Measurements from ENCODE around the gene TEX52.
A peak's percentile ranks its signal among the peaks of the same experiment; 100 is the strongest.

The TEX52 gene

GRCh38 chr12:2841056-2841650, 15.7 kb downstream of the TEX52 start:
- Histone ChIP-seq H3K23ac (ENCODE audit: low read depth, low read length, poor library complexity) (no peak overlapping the region), H3K27me3 (ENCODE audit: control insufficient read depth in 3 of 3, insufficient read depth in 3 of 3, low read depth in 1 of 3, low read length in 3 of 3) (no peaks in the 10 kb centered on the region), H3K4me1 (ENCODE audit: control insufficient read depth in 2 of 2, insufficient read depth in 1 of 2, low read depth in 1 of 2, low read length in 2 of 2) (peaks cover 10 to 15% of the 10 kb centered on the region in 2 donors), H3K14ac (ENCODE audit: low read length) (no peak overlapping the region), H2AFZ (ENCODE audit: low read length) (no peak overlapping the region), H4K91ac (ENCODE audit: low read depth, low read length, poor library complexity) (no peak overlapping the region), H3K18ac (ENCODE audit: low read length) (no peak overlapping the region), H4K8ac (ENCODE audit: low read depth, low read length) (no peak overlapping the region), H3K9me3 (replicated peaks in 1 of 2; ENCODE audit: control insufficient read depth in 2 of 2, insufficient read depth in 1 of 2, low read depth in 1 of 2, low read length in 2 of 2) (no peaks in the 10 kb centered on the region), H3K36me3 (replicated peaks in 1 of 2; ENCODE audit: control insufficient read depth in 2 of 2, insufficient read depth in 2 of 2, low read length in 2 of 2) (peaks cover 0 to 2% of the 10 kb centered on the region in 2 donors), H2BK12ac (ENCODE audit: low read length) (no peak overlapping the region), H3K4me3 (ENCODE audit: low read length in 2 of 2) (no peak overlapping the region), H2AK5ac (ENCODE audit: low read depth, low read length) (no peak overlapping the region), H3K9ac (ENCODE audit: low read depth, low read length, poor library complexity) (no peak overlapping the region), H3K4ac (ENCODE audit: low read length) (no peak overlapping the region), H2BK15ac (ENCODE audit: low read length) (no peak overlapping the region), H3K79me1 (ENCODE audit: low read depth, low read length) (no peaks in the 10 kb centered on the region), H2BK120ac (ENCODE audit: low read depth, low read length) (no peak overlapping the region), H3K27ac (replicated peaks; ENCODE audit: low read length) (no peak overlapping the region), H3K4me2 (ENCODE audit: insufficient read depth, low read length, poor library complexity, severe bottlenecking) (no peak overlapping the region), H2BK5ac (ENCODE audit: low read length) (no peak overlapping the region)
- WGBS, 2 donors (ENCODE audit: extremely low coverage in 2 of 2, insufficient read length in 2 of 2, insufficient replicate concordance in 1 of 2) = no CpG with 5 or more reads among the region's 9 CpGs
- no peak for DNase-seq (ENCODE audit: low spot score)

GRCh38 chr12:2836574-2836973, 20.3 kb downstream of the TEX52 start:
- Histone ChIP-seq H2AK5ac (ENCODE audit: low read depth, low read length) (no peak overlapping the region), H3K4me3 (ENCODE audit: low read length in 2 of 2) (no peak overlapping the region), H4K8ac (ENCODE audit: low read depth, low read length) (no peak overlapping the region), H3K4me1 (ENCODE audit: control insufficient read depth in 2 of 2, insufficient read depth in 1 of 2, low read depth in 1 of 2, low read length in 2 of 2) (peaks cover 9 to 21% of the 10 kb centered on the region in 2 donors), H2AFZ (ENCODE audit: low read length) (no peak overlapping the region), H3K9ac (ENCODE audit: low read depth, low read length, poor library complexity) (no peak overlapping the region), H3K27ac (replicated peaks; ENCODE audit: low read length) (no peak overlapping the region), H3K79me1 (ENCODE audit: low read depth, low read length) (no peaks in the 10 kb centered on the region), H3K36me3 (replicated peaks in 1 of 2; ENCODE audit: control insufficient read depth in 2 of 2, insufficient read depth in 2 of 2, low read length in 2 of 2) (peaks cover 0 to 6% of the 10 kb centered on the region in 2 donors), H2BK5ac (ENCODE audit: low read length) (no peak overlapping the region), H2BK15ac (ENCODE audit: low read length) (no peak overlapping the region), H3K9me3 (replicated peaks in 1 of 2; ENCODE audit: control insufficient read depth in 2 of 2, insufficient read depth in 1 of 2, low read depth in 1 of 2, low read length in 2 of 2) (no peaks in the 10 kb centered on the region), H3K23ac (ENCODE audit: low read depth, low read length, poor library complexity) (no peak overlapping the region), H3K14ac (ENCODE audit: low read length) (no peak overlapping the region), H3K27me3 (ENCODE audit: control insufficient read depth in 3 of 3, insufficient read depth in 3 of 3, low read depth in 1 of 3, low read length in 3 of 3) (no peaks in the 10 kb centered on the region), H3K4me2 (ENCODE audit: insufficient read depth, low read length, poor library complexity, severe bottlenecking) (no peak overlapping the region), H3K4ac (ENCODE audit: low read length) (no peak overlapping the region), H3K18ac (ENCODE audit: low read length) (no peak overlapping the region), H2BK12ac (ENCODE audit: low read length) (no peak overlapping the region), H2BK120ac (ENCODE audit: low read depth, low read length) (no peak overlapping the region), H4K91ac (ENCODE audit: low read depth, low read length, poor library complexity) (no peak overlapping the region)
- no CpG with 5 or more reads among the region's 8 CpGs for WGBS, 2 donors (ENCODE audit: extremely low coverage in 2 of 2, insufficient read length in 2 of 2, insufficient replicate concordance in 1 of 2)
- DNase-seq (ENCODE audit: low spot score) = no peak

- Histone ChIP-seq H3K27ac (replicated peaks; ENCODE audit: low read length) (no peak overlapping the region), H3K4ac (ENCODE audit: low read length) (no peak overlapping the region), H2BK120ac (ENCODE audit: low read depth, low read length) (no peak overlapping the region), H2BK15ac (ENCODE audit: low read length) (no peak overlapping the region), H3K79me1 (ENCODE audit: low read depth, low read length) (no peaks in the 10 kb centered on the region), H2AFZ (ENCODE audit: low read length) (no peak overlapping the region), H4K91ac (ENCODE audit: low read depth, low read length, poor library complexity) (no peak overlapping the region), H3K36me3 (replicated peaks in 1 of 2; ENCODE audit: control insufficient read depth in 2 of 2, insufficient read depth in 2 of 2, low read length in 2 of 2) (peaks cover 0 to 10% of the 10 kb centered on the region in 2 donors), H3K14ac (ENCODE audit: low read length) (no peak overlapping the region), H3K23ac (ENCODE audit: low read depth, low read length, poor library complexity) (no peak overlapping the region), H3K4me2 (ENCODE audit: insufficient read depth, low read length, poor library complexity, severe bottlenecking) (no peak overlapping the region), H2BK5ac (ENCODE audit: low read length) (no peak overlapping the region), H3K9me3 (replicated peaks in 1 of 2; ENCODE audit: control insufficient read depth in 2 of 2, insufficient read depth in 1 of 2, low read depth in 1 of 2, low read length in 2 of 2) (no peaks in the 10 kb centered on the region), H3K9ac (ENCODE audit: low read depth, low read length, poor library complexity) (no peak overlapping the region), H2BK12ac (ENCODE audit: low read length) (no peak overlapping the region), H3K18ac (ENCODE audit: low read length) (no peak overlapping the region), H2AK5ac (ENCODE audit: low read depth, low read length) (no peak overlapping the region), H3K4me1 (ENCODE audit: control insufficient read depth in 2 of 2, insufficient read depth in 1 of 2, low read depth in 1 of 2, low read length in 2 of 2) (peaks cover 9 to 21% of the 10 kb centered on the region in 2 donors), H3K4me3 (ENCODE audit: low read length in 2 of 2) (no peak overlapping the region), H3K27me3 (ENCODE audit: control insufficient read depth in 3 of 3, insufficient read depth in 3 of 3, low read depth in 1 of 3, low read length in 3 of 3) (no peaks in the 10 kb centered on the region), H4K8ac (ENCODE audit: low read depth, low read length) (no peak overlapping the region)
- DNase-seq (ENCODE audit: low spot score) = no peak
- no CpG with 5 or more reads among the region's 4 CpGs for WGBS, 2 donors (ENCODE audit: extremely low coverage in 2 of 2, insufficient read length in 2 of 2, insufficient replicate concordance in 1 of 2)
Measured at GRCh38 chr12:2835691-2836403, 21.0 kb downstream of the TEX52 start.

- Histone ChIP-seq H2BK5ac (ENCODE audit: low read length) (no peak within 1 kb of the TSS), H3K14ac (ENCODE audit: low read length) (no peak within 1 kb of the TSS), H3K23ac (ENCODE audit: low read depth, low read length, poor library complexity) (peak within 1 kb of the TSS; percentile 22), H2AFZ (ENCODE audit: low read length) (peak within 1 kb of the TSS; percentile 56), H2AK5ac (ENCODE audit: low read depth, low read length) (no peak within 1 kb of the TSS), H3K18ac (ENCODE audit: low read length) (peak within 1 kb of the TSS; percentile 79), H3K4me2 (ENCODE audit: insufficient read depth, low read length, poor library complexity, severe bottlenecking) (no peak within 1 kb of the TSS), H3K27me3 (ENCODE audit: control insufficient read depth in 3 of 3, insufficient read depth in 3 of 3, low read depth in 1 of 3, low read length in 3 of 3) (no peaks in the 10 kb centered on the region), H4K91ac (ENCODE audit: low read depth, low read length, poor library complexity) (no peak within 1 kb of the TSS), H3K36me3 (replicated peaks in 1 of 2; ENCODE audit: control insufficient read depth in 2 of 2, insufficient read depth in 2 of 2, low read length in 2 of 2) (peaks cover 1 to 19% of the 10 kb centered on the region in 2 donors), H2BK15ac (ENCODE audit: low read length) (peak within 1 kb of the TSS; percentile 14), H4K8ac (ENCODE audit: low read depth, low read length) (peak within 1 kb of the TSS; percentile 58), H3K79me1 (ENCODE audit: low read depth, low read length) (no peaks in the 10 kb centered on the region), H3K4me1 (ENCODE audit: control insufficient read depth in 2 of 2, insufficient read depth in 1 of 2, low read depth in 1 of 2, low read length in 2 of 2) (peaks cover 9 to 21% of the 10 kb centered on the region in 2 donors), H2BK120ac (ENCODE audit: low read depth, low read length) (no peak within 1 kb of the TSS), H3K27ac (replicated peaks; ENCODE audit: low read length) (no peak within 1 kb of the TSS), H3K4ac (ENCODE audit: low read length) (no peak within 1 kb of the TSS), H2BK12ac (ENCODE audit: low read length) (no peak within 1 kb of the TSS), H3K9ac (ENCODE audit: low read depth, low read length, poor library complexity) (no peak within 1 kb of the TSS), H3K4me3 (ENCODE audit: low read length in 2 of 2) (no peak within 1 kb of the TSS), H3K9me3 (replicated peaks in 1 of 2; ENCODE audit: control insufficient read depth in 2 of 2, insufficient read depth in 1 of 2, low read depth in 1 of 2, low read length in 2 of 2) (no peaks in the 10 kb centered on the region)
- DNase-seq (ENCODE audit: low spot score) = no peak
- no CpG with 5 or more reads among the region's 32 CpGs for WGBS, 2 donors (ENCODE audit: extremely low coverage in 2 of 2, insufficient read length in 2 of 2, insufficient replicate concordance in 1 of 2)
Measured at GRCh38 chr12:2834581-2835491, 22.0 kb downstream of the TEX52 start, which contains the start of gene NRIP2. TSS of gene NRIP2 (minus strand) at chr12:2835035. CDS start at chr12:2834983, 52 bp downstream.

Data from neuronal stem cell (in vitro differentiated cells).